C4-2B (cell line): Measurements from ENCODE around the gene SCRT2.

Experiments
- H3K27ac ChIP-seq: fragments of 450-650 bp; 2 replicates; pipeline ENCODE4 v1.5.1; 2017
- CTCF ChIP-seq: fragments of 450-650 bp; conservative IDR thresholded peaks from 2 replicates; pipeline ENCODE4 v1.5.1; 2017; ENCODE audit warnings: mild to moderate bottlenecking
- ZFX ChIP-seq: fragments of 450-650 bp; IDR thresholded peaks from 2 replicates; pipeline ENCODE4 v1.6.1; 2017

The SCRT2 gene

DNA sequence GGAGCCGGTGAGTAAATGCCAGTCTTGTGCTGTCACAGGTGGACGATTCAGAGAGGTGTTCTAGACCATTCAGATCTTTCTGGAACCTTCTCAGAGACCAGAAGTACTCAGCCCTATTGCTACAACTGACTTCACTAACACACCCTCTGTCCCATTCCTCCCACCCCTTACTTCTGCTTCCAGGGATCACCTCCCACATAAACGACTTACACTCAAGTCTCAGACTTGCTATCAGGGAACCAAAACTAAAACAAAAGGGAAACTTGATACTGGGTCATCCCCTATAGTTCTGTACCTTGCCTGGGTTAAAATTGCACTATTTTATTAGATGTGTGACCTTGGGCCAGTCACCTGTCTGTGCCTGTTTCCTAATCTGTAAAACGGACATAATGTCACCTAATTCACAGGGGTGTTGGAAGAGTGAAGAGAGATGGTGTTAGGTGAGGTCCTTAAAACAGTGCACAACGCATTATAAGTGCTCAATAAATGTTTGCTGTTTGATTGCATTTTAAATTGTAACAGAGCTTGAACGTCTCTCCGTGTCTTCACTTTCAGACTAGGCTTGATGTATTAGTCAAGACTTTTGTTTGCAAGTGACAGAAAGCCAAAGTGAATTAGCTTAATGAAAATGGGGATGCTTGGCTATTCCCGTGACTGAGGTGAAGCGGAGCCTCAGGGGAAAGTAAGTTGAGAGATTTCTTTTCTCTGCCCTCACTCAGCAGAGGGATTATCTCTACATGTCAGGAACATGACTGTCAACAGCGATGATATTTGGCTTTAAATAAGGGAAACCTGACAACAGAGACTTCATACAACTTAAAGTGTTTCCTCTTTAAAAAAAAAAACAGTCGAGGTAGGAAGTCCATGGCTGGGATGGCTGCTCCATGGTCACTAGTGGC lies 19.6 kb downstream of the SCRT2 start:
- H3K27ac ChIP-seq = no peak overlapping the region
- TF ChIP-seq ZFX (no peak), CTCF (no peak)

DNA sequence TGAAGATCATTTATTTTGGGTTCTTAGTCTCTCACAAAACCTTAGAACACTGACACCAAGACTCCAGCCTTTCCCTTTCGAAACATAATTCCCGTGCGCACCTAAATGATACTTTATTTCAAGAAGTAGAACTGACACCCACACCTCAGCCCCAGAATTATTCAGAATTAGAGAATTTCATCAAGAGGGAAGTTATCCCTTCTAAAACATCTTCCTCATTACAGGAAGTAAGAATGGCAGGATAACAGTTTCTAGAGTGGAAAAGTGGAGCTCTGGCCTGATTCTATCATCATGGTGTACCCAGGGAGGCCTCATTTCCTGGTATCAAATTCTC lies 21.2 kb downstream of the SCRT2 start:
- H3K27ac ChIP-seq = no peak overlapping the region; the same call in 1 of the 2 replicates
- TF ChIP-seq ZFX (no peak), CTCF (no peak)

- H3K27ac ChIP-seq = peak overlapping the region; percentile 98
- TF ChIP-seq ZFX = no peak
- no peak for TF ChIP-seq CTCF
These were observed 21.8 kb downstream of the SCRT2 start for GRCh38 chr20:653590-654416.

DNA sequence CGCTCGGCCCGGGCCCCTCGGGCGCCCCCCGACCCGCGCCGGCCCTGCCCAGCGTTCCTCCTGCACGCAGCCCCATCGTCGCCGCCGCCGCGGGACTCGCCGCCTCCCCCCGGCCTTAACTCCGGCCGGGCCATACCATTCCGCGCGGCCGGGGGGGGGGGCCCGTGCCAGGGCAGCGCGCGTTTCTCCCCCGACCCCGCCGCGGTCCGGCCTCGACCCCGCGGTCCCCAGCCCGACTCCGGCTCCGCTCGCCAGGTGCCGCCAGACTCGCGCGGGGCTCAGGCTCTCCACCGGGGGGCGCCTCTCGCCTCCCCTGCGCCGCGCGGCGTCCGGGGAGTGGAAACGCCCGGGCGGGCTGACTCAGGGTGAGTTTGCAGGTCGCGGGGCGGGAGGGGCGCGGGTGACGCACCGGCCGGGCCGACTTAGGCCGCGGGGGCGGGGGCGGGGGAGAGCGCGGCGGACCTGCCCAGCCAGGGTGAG lies 22.5 kb downstream of the SCRT2 start, which contains the start of gene SRXN1:
SRXN1 (minus strand) TSS at position 91 of the 480 bp plus-strand sequence; CDS start at position 76, 15 bp downstream.
- TF ChIP-seq ZFX = peak; percentile 55; the same call in 1 of the 2 replicates
- TF ChIP-seq CTCF = peak; percentile 63
- H3K27ac ChIP-seq = peak within 1 kb of the TSS; percentile 98

DNA sequence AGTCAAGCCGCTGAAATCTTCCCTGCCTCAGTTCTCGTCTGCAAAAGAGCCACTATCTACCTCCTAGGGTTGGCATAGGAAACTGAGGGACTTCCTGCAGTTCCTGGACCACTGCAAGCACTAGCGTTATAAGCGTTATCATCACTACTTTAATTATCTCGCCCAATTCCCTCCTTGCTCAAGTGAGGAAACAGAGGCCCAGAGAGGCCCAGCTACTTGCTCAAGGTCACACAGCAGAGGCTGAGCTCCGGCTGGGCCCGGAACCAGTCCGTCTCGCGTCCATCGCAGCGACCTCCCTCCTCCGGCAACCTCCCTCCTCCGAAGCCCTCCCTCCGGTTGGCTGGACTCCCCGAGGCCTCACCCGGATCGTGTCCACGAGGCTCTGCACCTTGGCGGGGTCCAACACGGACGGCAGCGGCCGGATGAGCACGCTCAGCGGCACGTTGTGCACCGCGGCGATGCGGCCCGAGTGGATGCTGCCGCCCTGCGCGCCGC lies 22.9 kb downstream of the SCRT2 start:
- peak; percentile 86 for TF ChIP-seq ZFX
- no peak for TF ChIP-seq CTCF
- peak overlapping the region; percentile 98 for H3K27ac ChIP-seq

GRCh38 chr20:651713-652614 lies 23.6 kb downstream of the SCRT2 start:
- TF ChIP-seq CTCF (no peak), ZFX (no peak)
- H3K27ac ChIP-seq = peak overlapping the region; percentile 98
